Prostate gland (tissue), 2 donors: ENCODE results near the gene AGBL4.

ENCODE experiments used
- POLR2A ChIP-seq: fragments of 450-650 bp; IDR thresholded peaks from one replicate; pipeline ENCODE4 v1.6.1; 2016; ENCODE audit warnings: antibody characterized with exemption, mild to moderate bottlenecking
- POLR2AphosphoS5 ChIP-seq: sonication (generic); formaldehyde crosslinking; IDR thresholded peaks from one replicate; pipeline ENCODE4 v1.6.1; 2017; ENCODE audit warnings: antibody characterized with exemption
- TF ChIP-seq, protein P1 (sequence below), 4 experiments: fragments of 200-600 bp in 2 of 4; fragments of 450-650 bp in 2 of 4; sonication (generic) in 2 of 4; IDR thresholded peaks; 1 replicate in 3 of 4; 2 replicates in 1 of 4; pipeline ENCODE4 v1.5.1; 2016 to 2019; ENCODE audit warnings: antibody characterized with exemption in 4 of 4, mild to moderate bottlenecking in 2 of 4, moderate library complexity in 2 of 4

DNA sequence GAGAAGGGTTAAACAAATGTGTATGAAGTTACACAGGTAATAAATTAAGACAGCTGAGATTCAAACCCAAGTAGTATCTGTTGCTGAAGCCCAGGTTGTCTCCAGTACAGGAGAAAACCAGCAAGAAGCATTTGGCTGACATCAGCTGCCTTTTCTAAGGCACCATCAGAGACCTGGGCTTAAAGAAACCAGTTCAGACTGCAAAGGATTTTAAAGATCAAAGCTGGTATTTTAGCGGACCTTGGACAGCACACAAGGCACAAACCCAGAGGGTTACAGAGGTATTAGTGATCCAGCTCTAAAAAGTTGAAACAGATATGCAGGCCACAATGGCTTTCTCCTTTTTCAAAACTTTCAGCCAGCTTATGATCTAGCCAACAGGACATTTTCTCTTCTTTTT lies 1270.5 kb downstream of the AGBL4 start:
- TF ChIP-seq, protein P1, sequence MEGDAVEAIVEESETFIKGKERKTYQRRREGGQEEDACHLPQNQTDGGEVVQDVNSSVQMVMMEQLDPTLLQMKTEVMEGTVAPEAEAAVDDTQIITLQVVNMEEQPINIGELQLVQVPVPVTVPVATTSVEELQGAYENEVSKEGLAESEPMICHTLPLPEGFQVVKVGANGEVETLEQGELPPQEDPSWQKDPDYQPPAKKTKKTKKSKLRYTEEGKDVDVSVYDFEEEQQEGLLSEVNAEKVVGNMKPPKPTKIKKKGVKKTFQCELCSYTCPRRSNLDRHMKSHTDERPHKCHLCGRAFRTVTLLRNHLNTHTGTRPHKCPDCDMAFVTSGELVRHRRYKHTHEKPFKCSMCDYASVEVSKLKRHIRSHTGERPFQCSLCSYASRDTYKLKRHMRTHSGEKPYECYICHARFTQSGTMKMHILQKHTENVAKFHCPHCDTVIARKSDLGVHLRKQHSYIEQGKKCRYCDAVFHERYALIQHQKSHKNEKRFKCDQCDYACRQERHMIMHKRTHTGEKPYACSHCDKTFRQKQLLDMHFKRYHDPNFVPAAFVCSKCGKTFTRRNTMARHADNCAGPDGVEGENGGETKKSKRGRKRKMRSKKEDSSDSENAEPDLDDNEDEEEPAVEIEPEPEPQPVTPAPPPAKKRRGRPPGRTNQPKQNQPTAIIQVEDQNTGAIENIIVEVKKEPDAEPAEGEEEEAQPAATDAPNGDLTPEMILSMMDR (IDR thresholded peaks at IDR 0.05), result no peak
- TF ChIP-seq POLR2A (no peak), POLR2AphosphoS5 (no peak)
